ENCODE data around the gene MPND. TPM values are rescaled to one million over a fixed set of nuclear protein-coding genes. Genes with fewer than 3 reads are reported as not detected.

The MPND gene
- polyA plus RNA-seq, 1 of the 3 experiments (the other 2 are of a cell fraction): 21.3 TPM

DNA sequence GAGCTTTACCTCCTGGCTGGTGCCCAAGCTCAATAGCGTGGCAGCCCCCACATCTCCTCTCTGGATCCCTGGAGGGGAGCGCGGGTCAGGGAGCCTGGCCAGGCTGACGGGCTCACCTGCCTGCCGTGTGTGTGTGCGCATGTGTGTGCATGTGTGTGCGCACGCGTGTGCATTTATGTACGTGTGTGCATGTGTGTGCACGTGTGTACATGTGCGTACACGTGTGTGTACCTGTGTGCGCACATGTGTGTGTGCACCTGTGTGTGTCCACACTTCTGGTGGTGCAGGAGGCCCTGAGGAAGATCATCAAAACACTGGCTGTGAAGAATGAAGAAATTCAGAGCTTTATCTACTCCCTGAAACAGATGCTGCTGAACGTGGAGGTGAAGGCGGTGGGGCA is 37.7 kb upstream of the MPND start:
- Histone ChIP-seq H3K79me2 (ENCODE audit: insufficient read depth) (no peaks in the 10 kb centered on the region), H3K4me2 (0 out of 2 replicates have a peak overlapping the region, but pooled peaks have one; percentile 24), H4K20me1 (ENCODE audit: insufficient read depth) (no peaks in the 10 kb centered on the region), H3K4me3 (ENCODE audit: low read depth in 2 of 2, low read length in 1 of 2) (peak overlapping the region in 1 of 2 experiments; percentile 43; a peak in 1 of 4 replicates), H3K9me3 (no peaks in the 10 kb centered on the region), H3K27me3 (ENCODE audit: insufficient read depth) (no peaks in the 10 kb centered on the region), H3F3A (replicated peaks; ENCODE audit: insufficient read depth) (no peaks in the 10 kb centered on the region), H3K9ac (no peak overlapping the region), H3K36me3 (replicated peaks in 1 of 2; ENCODE audit: control insufficient read depth in 1 of 2, insufficient read depth in 2 of 2, low read length in 1 of 2) (peaks cover 4 to 7% of the 10 kb centered on the region in 2 experiments), H3K27ac (ENCODE audit: low read depth in 2 of 2, low read length in 1 of 2) (no peak overlapping the region), H3K4me1 (ENCODE audit: control insufficient read depth in 1 of 2, insufficient read depth in 2 of 2, low read depth in 1 of 2, low read length in 1 of 2) (peaks cover 0 to 16% of the 10 kb centered on the region in 2 experiments; a peak in 1 of 4 replicates), H3K9me2 (no peaks in the 10 kb centered on the region), H2AFZ (ENCODE audit: low read depth) (no peak overlapping the region)
- ChIA-PET POLR2A (interaction anchor here (1.0 to 2.0 kb wide), 2 partner anchors 19 to 38 kb away, joined by 3 to 13 read pairs; partner anchors contain the start of gene MPND), CTCF (interaction anchor here (1.2 to 4.2 kb wide), 3 partner anchors 10 to 47 kb away, joined by 3 to 22 read pairs (median 8); no protein-coding TSS in a partner anchor)
- DNase-seq: no peak
- WGBS (ENCODE audit: low lambda C conversion rate): over 99% methylated on average over 14 of the region's 16 CpGs
- TF ChIP-seq RAD21 (IDR thresholded peaks at IDR 0.05; ENCODE audit: low read length) (no peak), JUND (IDR thresholded peaks at IDR 0.05) (no peak), TEAD4 (IDR thresholded peaks at IDR 0.05; ENCODE audit: borderline replicate concordance, insufficient read depth) (no peak), EZH2phosphoT487 (IDR thresholded peaks at IDR 0.05; ENCODE audit: borderline replicate concordance, low read depth) (no peak), RXRA (IDR thresholded peaks at IDR 0.05; ENCODE audit: borderline replicate concordance, low read depth) (no peak), NFIC (IDR thresholded peaks at IDR 0.05; ENCODE audit: borderline replicate concordance) (no peak), YY1 (IDR thresholded peaks at IDR 0.05; ENCODE audit: low read depth) (no peak), NRF1 (IDR thresholded peaks at IDR 0.05; ENCODE audit: low read depth, low read length) (no peak), SMC3 (IDR thresholded peaks at IDR 0.05; ENCODE audit: low read depth, low read length) (no peak), TCF12 (IDR thresholded peaks at IDR 0.05) (no peak), USF1 (IDR thresholded peaks at IDR 0.05; ENCODE audit: borderline replicate concordance, low read depth) (no peak), SIN3A (IDR thresholded peaks at IDR 0.05; ENCODE audit: borderline replicate concordance, low read depth, low read length) (no peak), GABPA (IDR thresholded peaks at IDR 0.05; ENCODE audit: low read depth) (no peak), RFX5 (IDR thresholded peaks at IDR 0.05; ENCODE audit: low read length) (no peak), MEF2A (IDR thresholded peaks at IDR 0.05; ENCODE audit: borderline replicate concordance, low read depth) (no peak)
- TF ChIP-seq, protein P1, sequence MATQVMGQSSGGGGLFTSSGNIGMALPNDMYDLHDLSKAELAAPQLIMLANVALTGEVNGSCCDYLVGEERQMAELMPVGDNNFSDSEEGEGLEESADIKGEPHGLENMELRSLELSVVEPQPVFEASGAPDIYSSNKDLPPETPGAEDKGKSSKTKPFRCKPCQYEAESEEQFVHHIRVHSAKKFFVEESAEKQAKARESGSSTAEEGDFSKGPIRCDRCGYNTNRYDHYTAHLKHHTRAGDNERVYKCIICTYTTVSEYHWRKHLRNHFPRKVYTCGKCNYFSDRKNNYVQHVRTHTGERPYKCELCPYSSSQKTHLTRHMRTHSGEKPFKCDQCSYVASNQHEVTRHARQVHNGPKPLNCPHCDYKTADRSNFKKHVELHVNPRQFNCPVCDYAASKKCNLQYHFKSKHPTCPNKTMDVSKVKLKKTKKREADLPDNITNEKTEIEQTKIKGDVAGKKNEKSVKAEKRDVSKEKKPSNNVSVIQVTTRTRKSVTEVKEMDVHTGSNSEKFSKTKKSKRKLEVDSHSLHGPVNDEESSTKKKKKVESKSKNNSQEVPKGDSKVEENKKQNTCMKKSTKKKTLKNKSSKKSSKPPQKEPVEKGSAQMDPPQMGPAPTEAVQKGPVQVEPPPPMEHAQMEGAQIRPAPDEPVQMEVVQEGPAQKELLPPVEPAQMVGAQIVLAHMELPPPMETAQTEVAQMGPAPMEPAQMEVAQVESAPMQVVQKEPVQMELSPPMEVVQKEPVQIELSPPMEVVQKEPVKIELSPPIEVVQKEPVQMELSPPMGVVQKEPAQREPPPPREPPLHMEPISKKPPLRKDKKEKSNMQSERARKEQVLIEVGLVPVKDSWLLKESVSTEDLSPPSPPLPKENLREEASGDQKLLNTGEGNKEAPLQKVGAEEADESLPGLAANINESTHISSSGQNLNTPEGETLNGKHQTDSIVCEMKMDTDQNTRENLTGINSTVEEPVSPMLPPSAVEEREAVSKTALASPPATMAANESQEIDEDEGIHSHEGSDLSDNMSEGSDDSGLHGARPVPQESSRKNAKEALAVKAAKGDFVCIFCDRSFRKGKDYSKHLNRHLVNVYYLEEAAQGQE (IDR thresholded peaks at IDR 0.05; ENCODE audit: low read depth, low read length): no peak
